ENCODE data around the gene STAB2.

Gene STAB2

GRCh38 chr12:103586791-103587370 lies at the start of gene STAB2:
STAB2 (plus strand) TSS chr12:103587273; CDS start chr12:103587477, 204 bp downstream.
- DNase-seq (ENCODE audit: low spot score) = no peak

- DNase-seq (ENCODE audit: low spot score) = peak; percentile 68
Observed at GRCh38 chr12:103538397-103538796, 48.7 kb upstream of the STAB2 start.

- DNase-seq (ENCODE audit: low spot score) = no peak
Observed at GRCh38 chr12:103540319-103540718, 46.8 kb upstream of the STAB2 start.

- DNase-seq (ENCODE audit: low spot score) = no peak
Observed at GRCh38 chr12:103542078-103542477, 45.0 kb upstream of the STAB2 start.

- no peak for DNase-seq (ENCODE audit: low spot score)
Observed at GRCh38 chr12:103546959-103547358, 40.1 kb upstream of the STAB2 start.

- DNase-seq (ENCODE audit: low spot score) = no peak
Observed at GRCh38 chr12:103547376-103547775, 39.7 kb upstream of the STAB2 start.

GRCh38 chr12:103547929-103548328 lies 39.1 kb upstream of the STAB2 start:
- no peak for DNase-seq (ENCODE audit: low spot score)

GRCh38 chr12:103548622-103549601 lies 38.2 kb upstream of the STAB2 start:
- peak; percentile 75 for DNase-seq (ENCODE audit: low spot score)

- no peak for DNase-seq (ENCODE audit: low spot score)
Observed at GRCh38 chr12:103556890-103557627, 30.0 kb upstream of the STAB2 start.

- DNase-seq (ENCODE audit: low spot score) = no peak
Observed at GRCh38 chr12:103557628-103558010, 29.5 kb upstream of the STAB2 start.

- no peak for DNase-seq (ENCODE audit: low spot score)
Observed at GRCh38 chr12:103558879-103559278, 28.2 kb upstream of the STAB2 start.

GRCh38 chr12:103560604-103561101 lies 26.4 kb upstream of the STAB2 start:
- DNase-seq (ENCODE audit: low spot score) = peak; percentile 94

GRCh38 chr12:103561174-103561573 lies 25.9 kb upstream of the STAB2 start:
- DNase-seq (ENCODE audit: low spot score) = no peak

GRCh38 chr12:103566398-103566797 lies 20.7 kb upstream of the STAB2 start:
- no peak for DNase-seq (ENCODE audit: low spot score)

GRCh38 chr12:103569278-103569677 lies 17.8 kb upstream of the STAB2 start:
- DNase-seq (ENCODE audit: low spot score) = no peak

GRCh38 chr12:103571286-103571685 lies 15.8 kb upstream of the STAB2 start:
- DNase-seq (ENCODE audit: low spot score) = no peak

GRCh38 chr12:103572312-103573045 lies 14.6 kb upstream of the STAB2 start:
- no peak for DNase-seq (ENCODE audit: low spot score)

- DNase-seq (ENCODE audit: low spot score) = no peak
Observed at GRCh38 chr12:103573185-103573584, 13.9 kb upstream of the STAB2 start.

GRCh38 chr12:103578926-103579325 lies 8.1 kb upstream of the STAB2 start:
- DNase-seq (ENCODE audit: low spot score) = no peak

- no peak for DNase-seq (ENCODE audit: low spot score)
Observed at GRCh38 chr12:103580026-103580425, 7.0 kb upstream of the STAB2 start.

GRCh38 chr12:103583008-103583407 lies 4.1 kb upstream of the STAB2 start:
- DNase-seq (ENCODE audit: low spot score) = peak; percentile 7

- no peak for DNase-seq (ENCODE audit: low spot score)
Observed at GRCh38 chr12:103586132-103586531, 941 bp upstream of the STAB2 start.
